Pulmonary artery endothelial cell (primary cell): ENCODE data around the gene LDLRAD4. TPM values are rescaled to one million over a fixed set of nuclear protein-coding genes. Genes with fewer than 3 reads are reported as not detected.
A peak's percentile ranks its signal among the peaks of the same experiment; 100 is the strongest.
"Not testable (repeated sequence)": the region's sequence is repeated elsewhere in the genome, so short reads cannot be mapped to it uniquely, and the experiment has no call there.

ENCODE experiments used
- DNase-seq: peaks from one replicate; pipeline ENCODE4 v3.0.0-alpha.2; 2011; ENCODE audit warnings: low read depth, low spot score
- total RNA-seq: library from RNA; depleted of rRNA; stranded (reverse); fragments of >200 nt; gene quantifications from 2 replicates; pipeline ENCODE4 v1.2.3, GENCODE V29; 2014

The LDLRAD4 gene
- total RNA-seq, 1 donor from 2014 or later = 1.5 TPM

DNA sequence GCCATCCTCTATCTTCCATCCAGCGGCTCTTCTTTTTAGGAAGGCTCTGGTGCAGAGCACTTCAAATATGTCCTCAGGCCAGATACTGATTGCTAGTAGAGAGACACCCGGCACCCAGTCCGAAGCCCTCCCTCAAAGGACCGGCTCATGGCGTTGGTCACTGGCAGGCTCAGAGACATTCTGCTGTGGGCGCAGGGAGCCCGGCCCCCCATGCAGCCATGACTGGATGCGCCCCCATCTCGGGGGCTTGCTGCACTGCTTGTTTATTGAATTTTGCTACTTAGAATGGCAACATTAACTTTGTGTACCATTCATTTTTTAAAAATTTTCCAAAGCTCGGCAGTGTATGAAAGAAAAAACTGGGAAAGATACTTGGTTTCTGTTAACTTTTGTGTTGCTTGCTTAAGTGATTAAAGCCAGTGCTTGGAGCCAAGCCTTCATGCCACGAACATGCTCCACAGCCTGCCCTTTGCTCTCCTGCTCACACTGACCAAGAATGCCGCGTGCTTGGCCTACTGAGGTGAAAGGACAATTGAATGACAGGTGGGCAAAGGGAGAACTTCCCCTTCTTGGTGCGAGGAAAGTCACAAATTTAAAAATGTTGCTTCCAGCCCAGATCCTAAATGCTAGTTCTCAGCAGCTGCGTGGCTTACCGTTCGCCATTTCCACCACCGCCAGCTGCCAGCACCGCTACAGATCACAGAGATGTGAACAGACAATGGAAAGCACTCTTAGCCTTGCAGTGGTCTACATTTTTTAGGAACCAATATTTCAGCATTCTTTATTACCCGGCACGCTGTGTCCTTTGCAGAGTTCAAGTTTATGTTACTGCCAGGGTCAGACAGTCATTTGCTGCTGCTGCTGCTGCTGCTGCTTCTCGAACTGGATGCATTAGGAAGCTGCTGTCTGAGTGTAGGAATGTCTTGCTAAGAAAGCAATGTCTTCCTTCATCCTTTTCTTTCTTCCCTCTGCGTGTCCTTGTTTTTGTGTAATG, 431.1 kb downstream of the LDLRAD4 start:
- DNase-seq = no peak

- no peak for DNase-seq
Observed at GRCh38 chr18:13653746-13654433, 435.3 kb downstream of the LDLRAD4 start.

- DNase-seq = no peak
Observed at GRCh38 chr18:13657974-13658373, 439.4 kb downstream of the LDLRAD4 start.

DNA sequence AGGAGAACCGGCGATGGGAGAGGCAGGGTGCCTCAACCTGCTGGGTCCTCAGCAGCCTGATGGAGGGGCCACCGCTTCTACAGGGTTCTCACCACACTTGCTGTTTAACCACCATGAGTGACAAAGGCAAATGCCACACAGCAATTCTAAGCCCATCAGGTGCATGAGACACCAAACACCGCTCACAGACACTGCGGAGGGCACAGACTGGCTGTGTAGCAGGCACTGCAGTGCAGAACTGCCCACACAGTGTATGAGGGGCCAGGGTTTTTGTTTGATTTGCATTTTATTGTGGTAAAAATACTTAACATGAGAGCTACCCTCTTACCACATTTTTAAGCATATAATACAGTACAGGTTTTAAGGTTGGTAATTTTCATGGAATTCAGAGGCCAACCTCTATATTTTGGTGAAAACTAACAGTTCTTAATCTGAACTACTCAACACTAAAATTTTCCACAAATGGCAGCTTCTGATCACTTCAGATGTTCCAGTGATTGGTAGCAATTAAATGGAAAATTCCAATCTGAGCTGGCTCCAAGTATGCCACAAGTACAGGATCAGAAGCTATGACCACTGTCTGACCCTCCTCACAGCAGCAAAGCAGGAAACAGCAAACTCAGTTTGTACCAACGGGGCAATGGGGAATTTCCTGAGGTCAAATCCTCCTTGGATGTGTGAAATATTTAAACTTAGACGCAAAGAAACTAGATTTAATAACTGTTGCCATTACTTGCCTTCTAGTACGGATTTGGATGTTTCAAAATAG, 440.1 kb downstream of the LDLRAD4 start:
- peak; percentile 84 for DNase-seq

GRCh38 chr18:13660510-13660909, 441.9 kb downstream of the LDLRAD4 start:
- DNase-seq = peak; percentile 37

- DNase-seq = no peak
Observed at GRCh38 chr18:13661051-13661778, 442.7 kb downstream of the LDLRAD4 start.

GRCh38 chr18:13661779-13662256, 443.3 kb downstream of the LDLRAD4 start:
- peak; percentile 8 for DNase-seq

- no peak for DNase-seq
Observed at GRCh38 chr18:13672657-13673056, 454.1 kb downstream of the LDLRAD4 start.

GRCh38 chr18:13676471-13676870, 457.9 kb downstream of the LDLRAD4 start:
- no peak for DNase-seq

- not testable (repeated sequence) for DNase-seq
Observed at GRCh38 chr18:13677350-13677749, 458.8 kb downstream of the LDLRAD4 start.

DNA sequence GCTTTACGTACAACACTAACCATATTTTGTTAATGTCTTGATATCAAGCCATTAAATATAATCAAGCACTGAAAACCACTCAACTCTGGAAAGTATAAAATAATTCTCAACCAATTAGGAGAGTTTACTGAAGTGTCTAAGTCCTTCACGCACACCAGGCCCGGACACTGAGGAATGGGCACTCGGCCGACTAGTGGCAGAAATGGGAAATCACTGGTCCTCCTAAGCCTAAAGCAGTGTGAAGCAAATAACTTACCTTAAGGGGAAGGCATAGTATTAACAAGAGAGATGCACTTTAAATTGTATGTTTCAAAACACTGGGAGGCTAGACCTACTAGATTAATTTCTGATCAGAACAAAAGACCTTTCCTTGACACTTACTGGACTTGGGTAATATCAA, 462.1 kb downstream of the LDLRAD4 start:
- no peak for DNase-seq

DNA sequence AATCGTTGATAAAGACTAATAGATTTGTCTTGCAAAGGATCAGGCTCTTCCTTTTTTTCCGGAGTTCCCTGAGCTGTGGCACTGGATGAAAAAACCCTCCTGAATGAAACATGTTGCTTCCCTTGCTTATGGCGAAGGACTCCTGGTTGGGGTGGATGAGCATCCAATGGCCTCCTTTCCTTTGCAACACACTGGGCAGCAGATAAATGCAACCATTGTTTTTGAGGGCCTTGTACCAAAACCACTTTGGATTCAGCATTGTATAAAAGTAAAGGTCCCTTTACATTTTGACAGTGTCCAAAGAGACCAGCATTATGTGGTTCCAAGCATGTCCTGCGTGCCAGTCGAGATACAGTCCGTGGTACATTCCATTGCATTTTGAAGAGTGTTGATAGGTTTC, 463.1 kb downstream of the LDLRAD4 start:
- no peak for DNase-seq

DNA sequence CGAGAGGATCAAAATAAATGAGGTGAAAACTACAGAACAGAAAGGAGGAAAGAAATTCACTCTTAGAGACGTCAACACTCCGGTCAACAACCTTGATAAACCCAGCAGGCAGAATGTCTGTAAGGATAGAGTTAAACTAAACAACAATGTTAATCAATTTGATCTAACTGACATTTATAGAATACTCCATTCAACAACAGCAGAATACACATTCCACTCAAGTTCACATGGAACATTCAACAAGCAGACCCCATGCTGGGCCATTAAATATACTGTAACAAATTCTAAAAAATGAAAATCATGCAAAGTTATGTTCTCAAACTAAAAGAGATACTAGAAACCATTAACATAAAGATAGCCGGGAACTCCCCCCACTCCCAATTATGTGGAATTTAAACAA, 466.0 kb downstream of the LDLRAD4 start:
- DNase-seq = no peak

DNA sequence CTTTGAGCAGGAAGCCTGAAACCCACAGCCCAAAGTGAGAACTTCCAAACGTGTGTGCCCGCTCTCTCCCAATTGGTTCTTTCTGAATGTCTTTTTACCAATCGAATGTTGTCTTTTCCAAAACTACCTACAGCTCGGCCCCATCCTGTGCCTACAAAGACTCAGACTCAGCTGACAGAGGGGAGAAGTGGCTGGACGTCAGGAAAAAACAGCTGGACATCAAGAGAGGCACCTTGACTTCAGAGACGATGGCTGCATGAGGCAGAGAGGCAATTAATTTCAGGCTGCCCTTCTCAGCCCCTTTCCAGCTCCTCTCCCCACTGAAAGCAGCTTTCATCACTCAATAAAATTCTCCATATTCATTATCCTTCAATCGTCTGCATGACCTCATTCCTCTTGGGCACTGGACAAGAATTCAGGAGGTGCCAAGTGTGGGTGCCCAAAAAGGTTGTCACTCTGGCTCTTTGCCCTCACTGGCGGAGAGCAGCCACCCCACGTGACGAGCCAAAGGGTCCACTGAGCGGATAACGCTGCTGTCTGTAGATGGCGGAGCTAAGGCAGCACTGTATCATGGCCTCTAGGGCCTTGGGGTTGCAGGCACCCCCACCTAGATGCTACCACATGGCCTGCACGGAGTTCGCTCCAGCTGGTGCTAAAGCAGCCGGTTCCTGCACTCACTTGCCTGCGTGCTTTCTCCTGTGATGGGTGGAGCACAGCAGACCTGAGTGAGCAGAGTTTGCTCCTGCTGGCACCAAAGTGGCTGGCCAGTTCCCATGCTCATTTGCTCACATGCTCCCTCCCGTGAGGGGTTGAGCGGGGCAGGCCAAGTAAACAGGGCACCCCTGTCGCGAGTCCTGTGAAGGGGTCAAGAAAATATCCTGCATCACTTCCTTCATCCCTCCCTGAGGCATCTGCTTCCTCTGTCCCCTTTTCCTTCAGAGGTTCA, 469.9 kb downstream of the LDLRAD4 start:
- no peak for DNase-seq

- not testable (repeated sequence) for DNase-seq
Observed at GRCh38 chr18:13690060-13690459, 471.5 kb downstream of the LDLRAD4 start.

DNA sequence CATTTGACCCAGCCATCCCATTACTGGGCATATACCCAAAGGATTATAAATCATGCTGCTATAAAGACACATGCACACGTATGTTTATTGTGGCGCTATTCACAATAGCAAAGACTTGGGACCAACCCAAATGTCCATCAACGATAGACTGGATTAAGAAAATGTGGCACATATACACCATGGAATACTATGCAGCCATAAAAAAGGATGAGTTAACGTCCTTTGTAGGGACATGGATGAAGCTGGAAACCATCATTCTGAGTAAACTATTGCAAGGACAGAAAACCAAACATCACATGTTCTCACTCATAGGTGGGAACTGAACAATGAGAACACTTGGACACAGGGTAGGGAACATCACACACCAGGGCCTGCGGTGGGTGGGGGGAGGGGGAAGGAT, 476.8 kb downstream of the LDLRAD4 start:
- not testable (repeated sequence) for DNase-seq

- DNase-seq = no peak
Observed at GRCh38 chr18:13696961-13697360, 478.4 kb downstream of the LDLRAD4 start.

GRCh38 chr18:13700153-13700552, 481.6 kb downstream of the LDLRAD4 start:
- DNase-seq = no peak
